Measurements from ENCODE around the gene JHY. TPM values are rescaled to one million over a fixed set of nuclear protein-coding genes. Genes with fewer than 3 reads are reported as not detected.

JHY gene
- total and polyA plus RNA-seq, 2 of the 8 experiments (the other 6 are each of a cell fraction or from before 2014, with no cell fraction given): 0.29 to 0.91 TPM

GRCh38 chr11:122922893-122923292 is 40.3 kb downstream of the JHY start (continued):
- no peak for TF ChIP-seq RNF2 (IDR thresholded peaks at IDR 0.05; ENCODE audit: borderline replicate concordance, low read depth, low read length, missing control alignments, poor library complexity, severe bottlenecking)

All from H1 (cell line).